HG02571 (cell line): ENCODE data around the gene GRB10.
A peak's percentile ranks its signal among the peaks of the same experiment; 100 is the strongest.

ENCODE experiments used
- ATAC-seq: cut with Tn5 transposase; IDR thresholded peaks from one replicate; pipeline ENCODE4 v1.9.1; 2021; ENCODE audit warnings: mild to moderate bottlenecking, moderate library complexity; ENCODE audit not compliant: unreplicated experiment

Gene GRB10

DNA sequence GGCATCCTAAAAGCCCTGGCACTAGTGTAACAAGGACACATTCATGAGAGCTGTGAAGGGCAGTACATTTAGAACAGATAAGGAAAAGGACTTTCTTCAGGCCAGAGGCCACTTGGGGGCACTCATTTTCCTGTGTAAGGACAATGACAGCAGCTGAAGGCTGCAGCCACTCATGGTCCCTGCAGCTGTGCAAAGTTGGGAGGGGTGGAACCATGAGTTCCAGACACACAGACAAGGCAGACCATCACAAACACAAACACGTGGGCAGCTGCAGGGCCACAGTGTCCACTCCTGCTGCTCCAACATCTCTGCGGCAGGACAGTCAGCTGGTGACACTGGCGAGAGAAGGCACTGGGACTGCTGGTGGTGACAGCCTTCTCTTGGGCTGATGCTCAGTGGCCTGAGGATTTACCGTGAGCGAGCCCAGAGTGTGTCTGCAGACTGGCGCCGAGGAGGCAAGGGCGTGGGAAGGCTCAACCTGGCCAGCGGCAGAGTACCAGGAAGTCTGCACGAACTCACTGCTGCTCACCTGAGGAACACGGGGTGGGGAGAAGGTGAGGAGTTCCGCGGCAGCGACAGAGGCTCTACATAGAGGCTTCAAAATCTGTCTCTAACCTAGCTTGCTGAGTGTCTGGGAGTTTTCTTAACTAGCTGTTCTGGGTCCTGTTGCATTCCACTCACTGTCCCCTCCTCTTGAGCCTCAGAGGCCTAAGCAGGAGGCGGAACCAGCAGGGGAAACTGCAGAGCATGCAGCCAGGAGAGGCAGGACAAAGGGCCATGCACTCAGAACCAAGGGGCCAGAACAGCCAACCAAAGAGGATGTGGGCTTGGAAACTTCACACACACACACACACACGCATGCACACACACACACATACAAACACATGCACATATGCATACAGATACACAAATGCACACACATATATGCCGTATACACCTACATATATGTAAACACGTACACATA is 141.0 kb downstream of the GRB10 start:
- no peak for ATAC-seq

- ATAC-seq: no peak
Measured at GRCh38 chr7:50640779-50641178, 141.9 kb downstream of the GRB10 start.

GRCh38 chr7:50640256-50640655 is 142.4 kb downstream of the GRB10 start:
- no peak for ATAC-seq

DNA sequence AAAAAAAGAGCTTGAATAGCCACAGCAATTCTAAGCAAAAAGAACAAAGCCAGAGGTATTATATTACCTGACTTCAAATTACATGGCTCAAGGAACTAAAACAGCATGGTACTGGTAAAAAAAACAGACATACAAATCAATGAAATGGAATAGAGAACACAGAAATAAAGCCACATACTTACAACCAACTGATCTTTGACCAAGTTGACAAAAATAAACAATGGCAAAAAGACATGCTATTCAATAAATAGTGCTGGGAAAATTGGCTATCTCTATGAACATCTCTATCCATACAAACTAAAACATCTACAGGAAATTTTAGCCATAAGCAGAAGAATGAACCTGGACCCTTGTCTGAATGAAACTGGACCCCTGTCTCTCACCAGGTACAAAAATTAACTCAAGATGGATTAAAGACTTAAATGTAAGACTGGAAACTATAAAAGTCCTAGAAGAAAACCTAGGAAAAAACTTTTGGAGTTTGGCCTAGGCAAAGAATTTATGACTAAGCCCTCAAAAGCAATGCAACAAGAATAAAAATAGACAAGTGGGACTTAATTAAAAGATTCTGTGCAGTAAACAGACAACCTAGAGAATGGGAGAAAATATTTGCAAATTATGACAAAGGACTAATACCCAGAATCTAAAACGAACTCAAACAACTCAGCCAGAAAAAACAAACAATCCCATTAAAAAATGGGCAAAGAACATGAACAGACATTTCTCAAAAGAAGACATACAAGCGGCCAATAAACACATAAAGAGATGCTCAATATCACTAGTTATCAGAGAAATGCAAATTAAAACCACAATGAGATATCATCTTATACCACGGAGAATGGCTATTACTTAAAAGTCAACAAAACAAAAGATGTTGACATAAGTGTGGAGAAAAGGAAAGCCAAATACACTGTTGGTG is 144.7 kb downstream of the GRB10 start:
- ATAC-seq: no peak

DNA sequence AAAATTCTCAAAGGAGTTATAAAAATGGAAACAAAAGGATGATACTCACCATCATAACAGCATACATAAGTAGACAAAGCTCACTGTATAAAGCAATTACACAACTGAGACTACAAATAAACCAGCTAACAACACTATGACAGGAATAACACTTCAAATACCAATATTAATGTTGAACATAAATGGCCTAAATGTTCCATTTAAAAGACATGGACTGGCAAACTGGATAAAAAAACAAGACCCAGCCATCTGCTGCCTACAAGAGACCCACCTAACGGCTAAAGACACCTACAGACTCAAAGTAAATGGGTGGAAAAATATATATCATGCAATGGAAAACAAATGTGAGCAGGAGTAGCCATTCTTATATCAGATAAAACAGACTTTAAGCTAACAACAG is 148.3 kb downstream of the GRB10 start:
- no peak for ATAC-seq

- ATAC-seq: no peak
Measured at GRCh38 chr7:50633414-50633710, 149.3 kb downstream of the GRB10 start.

DNA sequence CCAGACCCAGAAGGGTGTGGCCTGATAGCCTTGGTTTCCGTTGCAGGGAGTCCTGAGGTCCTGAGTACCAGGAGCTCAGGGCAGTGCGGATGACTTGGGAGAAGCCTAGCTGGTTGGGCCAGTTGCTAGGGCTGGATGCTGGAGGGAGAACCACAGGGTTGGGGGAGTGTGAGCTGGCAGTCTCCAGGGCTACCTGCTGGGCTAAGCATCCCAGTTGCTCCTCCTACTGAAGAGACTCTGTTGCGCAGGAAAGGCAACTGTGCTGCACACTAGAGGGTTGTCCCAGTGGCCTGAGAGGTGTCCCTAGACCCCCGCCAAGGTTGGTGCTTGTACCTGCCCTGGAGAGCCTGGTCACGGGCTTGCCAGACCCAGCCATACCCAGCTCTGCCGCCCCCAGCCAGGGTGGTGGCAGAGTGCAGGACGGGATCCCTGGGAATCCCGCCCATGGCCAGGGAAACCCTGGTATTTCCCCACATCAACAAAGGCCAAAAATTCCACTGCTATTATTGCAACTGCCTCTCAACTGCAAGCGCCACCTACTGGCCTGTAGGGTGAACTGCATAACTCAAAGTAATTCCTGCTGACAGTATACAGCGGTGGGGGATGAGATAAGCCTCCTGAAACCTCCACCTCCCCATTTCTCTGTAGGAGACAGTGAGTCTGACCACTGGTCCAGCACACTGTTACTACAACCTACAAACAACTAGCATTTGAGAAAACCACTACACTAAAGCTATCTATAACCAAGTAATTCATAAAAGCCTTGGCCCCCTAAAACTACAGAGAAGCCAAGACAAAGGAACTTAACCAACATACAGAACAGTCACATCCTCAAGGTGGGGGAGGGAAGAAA is 149.9 kb downstream of the GRB10 start:
- peak; percentile 77 for ATAC-seq

- no peak for ATAC-seq
Measured at GRCh38 chr7:50631639-50632038, 151.1 kb downstream of the GRB10 start.

DNA sequence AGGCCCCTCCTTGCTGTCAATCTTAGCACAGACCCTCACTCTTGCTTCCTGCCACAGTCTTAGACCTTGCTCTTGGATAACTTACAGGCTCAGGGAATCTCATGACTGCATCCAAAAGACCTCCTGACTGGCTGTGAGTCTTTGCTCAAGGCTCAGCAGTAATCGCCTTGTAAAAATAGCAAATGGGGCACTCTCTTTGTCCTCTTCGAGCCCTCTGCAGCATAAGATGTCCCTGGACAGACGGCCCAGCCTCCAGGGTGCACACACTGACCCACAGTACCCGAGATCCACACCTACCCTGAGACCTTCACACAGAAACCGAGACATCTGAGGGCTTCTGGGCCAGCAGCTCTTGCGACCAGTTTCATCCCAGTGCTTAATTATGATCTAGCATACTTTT is 151.6 kb downstream of the GRB10 start:
- ATAC-seq: no peak

DNA sequence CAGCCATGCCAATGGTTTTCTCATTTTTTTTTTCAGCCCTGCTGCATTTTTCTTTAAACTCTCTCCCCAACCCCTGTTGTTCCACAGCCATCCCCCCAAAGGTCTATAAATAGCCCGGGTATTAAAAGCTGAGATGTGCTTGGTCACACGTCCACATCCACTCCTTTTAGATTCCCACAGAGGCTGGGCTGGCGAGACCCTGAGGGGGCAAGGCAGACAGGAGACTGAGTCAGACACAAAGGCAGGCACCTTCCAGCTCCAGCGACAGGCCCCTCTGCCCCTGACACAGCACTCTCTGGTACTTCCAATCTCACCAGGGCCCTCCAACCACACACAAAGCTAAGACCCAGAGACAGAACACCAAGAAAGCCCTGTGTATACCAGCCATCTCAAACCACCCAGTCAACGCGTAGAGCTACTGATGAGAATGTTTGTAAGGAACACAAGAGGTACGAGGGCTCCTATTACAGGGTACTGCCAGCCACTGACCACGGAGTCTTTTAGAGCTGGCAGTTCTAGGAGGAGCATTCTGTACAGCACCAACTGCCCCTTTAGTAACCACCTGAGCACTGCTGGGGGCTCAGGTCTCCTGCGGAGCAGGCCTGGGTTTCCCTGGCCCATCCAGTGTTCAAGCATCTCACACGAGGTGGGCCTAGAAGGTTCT is 153.3 kb downstream of the GRB10 start:
- no peak for ATAC-seq

DNA sequence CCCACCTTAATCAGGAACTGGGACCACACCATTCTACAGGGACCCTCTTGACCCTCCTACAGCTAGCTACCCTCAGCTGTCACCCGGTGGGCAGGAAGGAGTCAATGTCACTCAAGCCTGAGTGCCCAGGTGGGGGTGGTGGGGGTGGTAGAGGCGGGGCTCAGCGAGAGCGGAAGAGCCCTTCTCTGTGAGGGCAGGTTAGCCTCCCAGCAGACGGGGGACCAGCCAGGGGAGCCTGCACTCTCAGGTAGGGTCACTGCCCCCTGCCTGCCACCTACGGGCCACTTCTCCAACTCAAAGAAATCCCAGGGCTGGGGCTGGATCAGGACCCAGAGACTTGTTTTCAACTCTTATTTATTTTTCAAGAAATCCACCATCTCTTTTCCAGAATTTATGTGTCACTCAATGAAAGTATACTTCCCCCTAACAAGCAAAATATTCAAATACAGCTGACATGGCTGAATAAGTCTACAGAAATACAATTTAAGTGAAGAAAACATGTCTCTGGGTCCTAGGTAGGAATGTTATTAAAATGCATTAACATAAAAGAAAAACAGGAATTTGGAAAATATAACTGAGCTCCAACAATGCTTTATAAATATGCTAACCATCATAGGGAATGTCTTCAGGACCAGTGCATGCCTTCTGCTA is 154.1 kb downstream of the GRB10 start:
- no peak for ATAC-seq

- no peak for ATAC-seq
Measured at GRCh38 chr7:50627824-50628361, 154.8 kb downstream of the GRB10 start.

GRCh38 chr7:50626286-50626685 is 156.4 kb downstream of the GRB10 start:
- ATAC-seq: no peak

- ATAC-seq: no peak
Measured at GRCh38 chr7:50625360-50625759, 157.3 kb downstream of the GRB10 start.

GRCh38 chr7:50622821-50623220 is 159.9 kb downstream of the GRB10 start:
- ATAC-seq: no peak

GRCh38 chr7:50621973-50622490 is 160.7 kb downstream of the GRB10 start:
- ATAC-seq: no peak

DNA sequence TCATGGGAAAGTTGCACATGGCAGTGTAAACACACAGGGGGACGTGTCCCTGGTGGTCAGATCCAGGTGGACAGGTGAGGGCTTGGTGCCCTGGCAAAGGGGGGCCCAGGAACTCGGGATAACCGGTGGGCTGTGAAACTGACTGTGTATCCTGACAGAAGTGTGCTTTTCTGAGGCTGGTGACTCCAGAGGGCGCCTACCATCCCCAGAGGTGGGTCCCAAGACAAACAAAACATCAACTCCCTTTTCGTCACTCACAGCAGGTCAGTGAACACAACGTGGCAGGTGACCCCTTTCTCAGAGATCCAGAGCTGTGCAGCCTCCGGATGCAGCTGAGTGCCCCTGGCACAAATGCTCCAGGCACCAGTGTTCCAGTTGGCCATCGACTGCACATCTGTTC is 161.5 kb downstream of the GRB10 start:
- no peak for ATAC-seq

DNA sequence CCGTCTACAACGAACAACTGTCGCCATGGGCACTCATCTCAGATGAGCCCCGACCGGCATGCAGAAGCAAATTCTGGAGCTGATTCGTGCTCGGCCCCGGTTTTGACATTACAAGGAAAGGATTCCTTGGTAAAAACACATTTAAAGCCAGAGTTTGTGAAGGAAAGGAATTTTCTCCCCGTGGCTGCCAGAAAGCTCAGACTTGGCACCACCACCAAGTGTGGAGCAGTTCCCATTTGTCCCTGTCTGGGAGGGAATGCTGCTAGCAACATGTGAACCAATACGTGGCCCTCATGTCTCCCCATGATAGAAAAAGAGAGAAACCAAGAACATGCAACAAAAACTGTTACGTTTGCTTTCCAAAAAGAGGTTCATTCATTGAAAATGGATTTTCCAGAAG is 162.3 kb downstream of the GRB10 start:
- ATAC-seq: no peak

GRCh38 chr7:50619684-50620083 is 163.0 kb downstream of the GRB10 start:
- ATAC-seq: no peak
